Activated CD4-positive, alpha-beta T cell treated with anti-CD3 and anti-CD28 coated beads for 1 hour (primary cell): Measurements from ENCODE around the gene HNF4A.
A peak's percentile ranks its signal among the peaks of the same experiment; 100 is the strongest.
"Not testable (repeated sequence)": the region's sequence is repeated elsewhere in the genome, so short reads cannot be mapped to it uniquely, and the experiment has no call there.

Experiments used
- DNase-seq: peaks from one replicate; pipeline ENCODE4 v3.0.0-alpha.2; 2020

The HNF4A gene

DNA sequence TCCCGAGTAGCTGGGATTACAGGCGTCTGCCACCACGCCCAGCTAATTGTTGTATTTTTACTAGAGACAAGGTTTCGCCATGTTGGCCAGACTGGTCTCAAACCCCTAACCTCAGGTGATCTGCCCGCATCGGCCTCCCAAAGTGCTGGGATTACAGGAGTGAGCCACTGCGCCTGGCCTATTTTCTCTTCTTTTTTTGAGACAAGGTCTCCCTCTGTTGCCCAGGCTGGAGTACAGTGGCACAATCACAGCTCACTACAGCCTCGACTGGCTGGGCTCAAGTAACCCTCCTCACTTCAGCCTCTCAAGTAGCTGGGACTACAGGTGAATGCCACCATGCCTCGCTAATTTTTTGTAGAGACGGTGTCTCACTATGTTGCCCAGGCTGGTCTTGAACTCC, 9.6 kb upstream of the HNF4A start:
- not testable (repeated sequence) for DNase-seq

DNA sequence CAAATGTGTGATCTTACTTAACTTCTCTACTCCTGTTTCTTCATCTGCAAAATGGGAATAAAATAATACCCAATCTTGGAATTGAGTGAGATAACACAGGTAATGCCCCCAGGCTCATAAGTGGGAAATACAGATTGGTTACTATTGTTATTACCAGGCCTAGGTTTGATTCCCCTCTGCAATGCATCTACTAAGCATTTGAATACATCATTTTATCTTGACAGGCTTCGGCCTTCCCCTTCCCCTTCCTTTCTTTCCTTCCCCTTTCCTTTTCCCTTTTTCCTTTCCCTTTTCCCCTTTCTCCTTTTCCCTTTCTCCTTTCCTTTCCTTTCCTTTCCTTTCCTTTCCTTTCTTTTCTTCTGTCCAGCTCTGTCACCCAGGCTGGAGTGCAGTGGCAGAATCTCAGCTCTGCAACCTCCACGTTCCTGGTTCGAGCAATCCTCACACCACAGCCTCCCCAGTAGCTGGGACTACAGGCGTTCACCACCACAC, 7.3 kb upstream of the HNF4A start:
- no peak for DNase-seq

DNA sequence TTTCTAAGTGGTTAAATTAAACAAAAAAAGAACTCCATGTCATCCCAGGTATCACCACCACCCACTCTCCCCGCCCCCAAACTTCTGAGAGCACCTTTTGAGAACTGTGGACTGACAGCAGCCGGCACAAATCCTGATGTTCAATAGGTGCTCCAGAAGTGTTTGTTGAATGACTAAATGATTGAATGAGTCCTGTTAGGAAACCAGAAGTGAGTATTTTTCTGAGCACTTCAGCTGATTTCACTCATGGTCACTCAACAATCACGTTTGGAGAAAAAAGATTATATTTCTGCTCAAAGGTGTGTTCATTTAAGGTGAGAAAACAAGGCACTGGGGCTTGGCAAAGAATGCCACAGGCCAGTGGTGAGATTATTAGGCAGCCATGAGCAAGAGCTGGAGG, 6.2 kb upstream of the HNF4A start:
- no peak for DNase-seq

DNA sequence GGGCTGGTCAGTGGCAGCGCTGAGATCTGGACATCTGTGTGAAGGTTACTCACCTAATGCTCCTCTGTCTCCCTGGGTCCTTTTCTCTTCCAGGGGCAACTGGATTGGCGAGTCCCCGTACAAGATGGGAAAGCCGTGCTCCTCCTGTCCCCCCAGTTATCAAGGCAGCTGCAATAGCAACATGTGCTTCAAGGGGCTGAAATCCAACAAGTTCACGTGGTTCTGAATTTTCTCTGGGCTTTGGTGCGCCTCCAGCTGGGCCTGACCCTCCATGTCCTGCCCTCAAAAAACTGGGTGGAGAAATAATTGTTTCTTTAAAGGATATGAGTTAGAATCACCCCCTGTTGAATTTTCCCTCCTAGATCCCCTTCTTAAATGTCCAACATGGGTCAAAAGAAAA, 4.9 kb upstream of the HNF4A start:
- DNase-seq, result no peak

DNA sequence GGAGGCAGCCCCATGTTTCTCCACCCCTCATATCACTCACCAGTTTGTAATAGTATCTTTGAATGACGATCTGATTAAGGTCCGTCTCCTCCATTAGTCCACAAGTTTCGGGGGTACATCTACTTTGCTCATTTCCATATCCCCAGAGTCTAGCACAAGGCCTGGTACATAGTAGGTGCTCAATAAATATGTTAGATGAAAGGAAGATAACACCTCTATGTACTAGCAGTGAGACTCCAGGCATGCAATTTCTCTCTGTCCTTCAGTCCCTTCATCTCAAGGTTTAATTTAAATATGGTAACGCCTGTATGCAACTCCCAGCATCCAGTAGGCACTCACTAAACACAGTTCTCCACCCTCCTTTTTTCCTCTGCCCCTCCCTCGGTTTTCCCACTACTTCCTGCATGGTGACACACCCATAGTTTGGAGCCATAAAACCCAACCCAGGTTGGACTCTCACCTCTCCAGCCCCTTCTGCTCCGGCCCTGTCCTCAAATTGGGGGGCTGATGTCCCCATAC, 461 bp upstream of the HNF4A start:
- DNase-seq, result no peak

DNA sequence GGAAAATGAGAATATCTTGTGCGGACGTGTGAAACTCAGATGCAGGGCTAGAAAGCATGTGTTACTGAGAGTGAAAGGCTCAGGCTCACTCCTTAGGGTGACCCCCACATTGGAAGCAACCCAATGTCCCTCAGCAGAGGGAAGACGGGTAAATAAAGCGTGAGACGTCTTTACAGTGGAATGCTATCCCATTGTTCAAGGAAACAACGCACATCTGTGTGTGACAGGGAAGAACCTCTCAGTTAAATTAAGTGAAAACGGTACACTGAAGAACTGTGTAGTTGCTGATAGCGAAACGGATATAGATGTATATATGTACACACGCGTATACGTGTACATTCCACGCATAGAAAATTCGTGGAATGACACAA, 839 bp downstream of the HNF4A start:
- no peak for DNase-seq

DNA sequence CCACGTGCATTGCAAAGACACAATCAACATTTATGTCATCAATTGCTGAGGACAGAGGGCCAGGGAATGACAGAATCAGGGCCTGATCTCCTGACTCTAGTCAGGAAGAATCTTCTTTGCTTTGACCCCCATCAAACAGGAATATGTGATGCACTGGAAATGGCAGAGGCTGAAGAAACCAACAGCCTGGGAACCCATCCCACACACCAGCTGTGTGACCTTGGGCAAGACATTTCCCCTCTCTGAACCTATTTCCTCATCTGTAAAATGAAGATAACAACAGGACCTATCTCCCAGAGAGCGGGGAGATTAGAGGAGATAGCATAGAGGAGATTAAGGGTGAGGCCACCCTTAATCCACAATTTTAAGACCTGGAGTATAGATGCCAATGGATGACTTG, 1.5 kb downstream of the HNF4A start:
- no peak for DNase-seq

DNA sequence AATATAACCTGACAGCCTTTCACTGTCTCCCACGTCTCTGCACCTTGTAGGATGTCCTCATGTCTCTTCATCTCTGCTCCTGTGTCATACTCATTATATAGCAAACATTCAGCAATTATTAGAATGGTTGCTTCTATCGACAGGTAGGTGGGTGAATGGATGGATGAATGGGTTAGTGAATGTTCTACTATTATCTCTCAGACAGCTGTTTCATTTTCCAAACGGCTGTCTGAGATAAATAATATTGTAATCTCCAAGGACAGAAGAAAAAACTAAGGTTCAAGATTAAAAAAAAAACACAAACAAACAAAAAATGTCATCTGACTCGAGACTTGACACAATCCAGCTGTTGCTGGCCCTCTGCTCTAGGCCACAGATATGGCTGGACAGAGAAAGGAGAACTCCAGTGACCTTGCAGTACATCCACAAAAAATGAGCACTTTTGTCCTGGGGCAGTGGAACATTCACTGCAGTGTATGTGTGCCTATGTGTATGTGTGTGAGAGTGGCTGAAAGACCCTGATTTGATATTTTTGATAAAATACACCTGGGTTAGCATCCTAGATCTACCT, 2.1 kb downstream of the HNF4A start:
- no peak for DNase-seq

DNA sequence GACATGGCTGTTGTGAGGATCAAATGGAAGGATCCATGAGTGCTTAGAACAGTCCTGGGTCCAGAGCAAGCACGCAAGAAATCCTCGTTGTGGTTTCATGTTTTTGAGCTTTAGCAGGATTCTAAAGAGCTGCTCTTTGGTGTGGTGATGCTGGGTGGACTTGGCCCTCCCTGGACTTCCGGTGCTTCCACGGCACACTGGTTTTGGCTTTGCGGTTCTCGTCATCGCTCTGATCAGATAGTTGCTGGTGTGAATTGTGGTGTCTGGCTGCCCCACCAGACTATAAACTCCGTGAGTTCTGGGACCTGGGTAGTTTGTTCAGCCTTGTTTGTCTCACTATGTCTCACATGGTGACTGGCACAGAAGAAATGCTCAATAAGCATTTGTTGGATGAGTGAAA, 3.3 kb downstream of the HNF4A start:
- DNase-seq, result no peak

DNA sequence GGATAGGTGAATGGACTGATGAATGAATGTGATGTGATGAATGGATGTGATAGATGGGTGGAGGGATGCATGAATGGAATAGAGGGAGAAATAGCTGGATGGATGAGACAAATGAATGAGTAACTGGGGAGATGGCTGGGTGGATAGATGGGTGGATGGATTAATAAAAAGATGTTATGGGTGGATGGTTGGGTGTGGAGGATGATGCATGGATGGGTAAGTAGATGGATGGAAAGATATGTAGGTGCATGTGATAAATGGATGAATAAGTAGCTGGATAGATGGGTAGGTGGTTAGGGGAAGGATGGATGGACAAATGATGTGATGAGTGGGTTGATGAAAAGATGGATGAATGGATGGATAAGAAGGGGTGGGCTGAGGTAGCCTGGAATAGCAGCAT, 4.7 kb downstream of the HNF4A start:
- DNase-seq, result no peak

DNA sequence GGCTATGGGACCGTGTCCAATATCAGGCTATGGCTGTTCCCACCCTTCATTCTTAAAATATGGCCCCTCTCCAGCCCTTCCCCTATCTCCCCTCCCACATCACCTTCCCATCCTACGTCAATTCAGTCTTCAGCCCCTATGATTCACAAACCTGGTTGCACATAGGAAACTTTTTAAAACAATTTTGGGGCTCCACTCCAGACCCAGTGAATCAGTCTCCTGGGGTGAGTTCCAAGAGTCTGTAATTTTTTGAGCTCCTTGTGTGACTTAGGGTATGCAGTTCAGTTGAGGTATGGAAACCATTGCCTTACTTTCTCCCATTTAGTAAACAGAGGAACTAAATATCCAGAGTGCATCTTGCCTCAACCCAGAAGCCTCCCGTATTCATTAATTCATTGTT, 5.5 kb downstream of the HNF4A start:
- DNase-seq, result no peak

DNA sequence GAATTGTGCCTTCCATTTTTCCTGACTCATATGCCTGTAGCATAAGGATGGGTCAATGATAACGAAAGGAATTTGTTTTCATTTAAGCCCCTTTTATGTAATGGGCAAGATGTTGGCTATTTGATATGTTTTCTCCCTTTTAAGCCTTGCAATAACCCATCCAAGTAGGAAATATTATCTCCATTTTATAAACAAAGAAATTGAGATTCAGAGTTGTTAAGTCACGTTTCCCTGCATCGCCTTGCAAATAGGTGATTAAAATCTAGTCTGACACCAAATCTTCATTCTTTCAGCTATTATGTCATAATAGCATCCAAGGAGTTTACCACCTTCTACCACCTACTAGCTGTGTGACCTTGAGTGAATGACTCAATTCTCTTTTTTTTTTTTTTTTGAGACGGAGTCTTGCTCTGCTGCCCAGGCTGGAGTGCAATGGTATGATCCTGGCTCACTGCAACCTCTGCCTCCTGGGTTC, 7.0 kb downstream of the HNF4A start:
- no peak for DNase-seq

DNA sequence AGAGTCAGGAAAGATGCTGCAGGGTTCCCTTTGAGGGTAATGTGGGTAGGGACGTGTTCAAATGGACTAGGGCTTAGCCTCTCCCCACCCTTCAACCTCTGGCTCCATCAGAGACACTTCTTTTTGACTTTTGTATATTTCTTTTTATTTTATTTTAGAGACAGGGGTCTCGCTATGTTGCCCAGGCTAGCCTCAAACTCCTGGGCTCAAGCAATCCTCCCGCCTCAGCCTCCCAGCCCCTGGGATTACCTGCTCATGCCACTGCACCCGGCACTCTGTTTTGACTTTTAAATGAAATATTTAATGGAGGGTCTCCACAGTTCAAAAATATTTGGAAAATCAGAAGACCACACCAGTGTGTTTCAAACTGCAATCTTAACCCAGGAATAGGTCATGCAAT, 8.6 kb downstream of the HNF4A start:
- no peak for DNase-seq

DNA sequence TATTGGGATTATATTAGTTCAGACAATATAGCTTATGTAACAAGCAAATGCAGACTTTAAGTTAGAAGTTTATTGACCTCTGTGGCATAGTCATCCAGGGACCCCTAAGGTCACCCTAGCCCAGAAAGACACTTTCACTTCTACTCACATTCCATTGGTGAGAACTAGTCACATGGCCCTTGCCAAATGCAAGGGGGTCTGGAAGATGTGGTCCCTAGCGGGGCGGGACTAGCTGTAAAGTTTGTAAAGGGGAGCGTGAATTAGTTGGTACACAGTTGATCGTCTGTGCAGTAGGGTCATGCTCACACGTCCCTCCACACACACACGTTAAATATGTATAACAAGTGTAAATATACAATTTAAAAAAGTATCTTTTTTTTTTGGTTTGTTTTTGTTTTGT, 9.3 kb downstream of the HNF4A start:
- DNase-seq, result no peak

DNA sequence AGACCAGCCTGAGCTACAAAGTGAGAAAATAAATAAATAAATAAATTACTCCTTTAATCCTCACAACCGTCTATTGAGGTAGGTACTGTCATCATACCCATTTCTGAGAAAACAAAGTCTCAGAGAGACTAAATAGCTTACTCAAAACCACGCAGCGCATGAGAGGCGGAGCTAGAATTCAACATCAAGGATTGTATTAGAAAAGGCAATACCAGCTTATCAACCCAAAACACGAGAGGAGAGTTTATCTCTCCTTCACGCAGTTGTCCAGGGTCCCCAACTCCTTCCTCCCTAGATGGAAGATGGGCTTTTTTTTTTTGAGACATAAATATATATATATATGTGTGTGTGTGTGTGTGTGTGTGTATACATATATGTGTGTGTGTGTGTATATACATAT, 12.2 kb downstream of the HNF4A start:
- DNase-seq, result no peak

DNA sequence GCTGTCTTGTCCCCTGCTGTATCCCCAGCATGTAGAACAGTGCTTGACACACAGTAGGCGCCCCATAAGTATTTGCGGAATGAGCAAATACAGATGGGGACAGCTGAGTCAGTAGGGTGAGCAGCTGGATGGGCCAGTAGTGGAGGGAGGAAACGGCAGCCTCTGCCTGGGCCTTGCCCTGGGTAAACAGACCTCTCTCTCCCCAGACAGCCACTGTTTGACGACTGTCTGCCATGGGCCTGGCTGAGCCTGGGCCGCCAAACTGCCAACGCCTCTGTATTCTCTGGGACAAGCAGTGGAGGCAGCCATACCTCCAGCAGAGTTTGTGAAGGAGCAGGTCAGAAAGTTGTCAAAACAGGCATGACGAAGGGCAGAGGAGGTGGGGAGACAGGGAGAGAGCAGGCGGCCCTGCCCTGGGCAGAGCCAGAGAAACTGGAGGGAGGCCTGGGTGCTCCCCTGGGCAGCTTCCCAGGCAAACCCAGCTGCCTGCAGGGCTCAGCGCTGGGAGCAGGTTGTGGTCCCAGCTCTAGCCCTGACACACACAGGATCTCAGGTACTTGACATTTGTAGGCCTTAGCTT, 15.2 kb downstream of the HNF4A start:
- no peak for DNase-seq

DNA sequence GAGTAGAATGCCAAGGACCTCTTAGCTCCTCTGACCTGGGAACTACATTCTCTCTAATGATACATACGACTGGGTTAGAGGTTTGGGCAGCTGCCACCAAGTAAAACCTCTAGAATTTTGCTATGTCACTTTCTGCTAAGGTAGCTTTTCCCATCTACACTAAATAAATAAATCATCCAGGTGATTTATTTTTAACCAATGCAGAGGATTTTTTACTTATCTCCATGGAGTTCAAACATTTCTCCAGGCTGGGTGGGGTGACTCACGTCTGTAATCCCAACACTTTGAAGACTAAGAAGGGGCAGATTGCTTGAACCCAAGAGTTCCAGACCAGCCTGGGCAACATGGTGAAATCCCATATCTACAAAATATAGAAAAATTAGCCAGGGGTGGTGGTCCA, 27.1 kb downstream of the HNF4A start:
- DNase-seq, result no peak

DNA sequence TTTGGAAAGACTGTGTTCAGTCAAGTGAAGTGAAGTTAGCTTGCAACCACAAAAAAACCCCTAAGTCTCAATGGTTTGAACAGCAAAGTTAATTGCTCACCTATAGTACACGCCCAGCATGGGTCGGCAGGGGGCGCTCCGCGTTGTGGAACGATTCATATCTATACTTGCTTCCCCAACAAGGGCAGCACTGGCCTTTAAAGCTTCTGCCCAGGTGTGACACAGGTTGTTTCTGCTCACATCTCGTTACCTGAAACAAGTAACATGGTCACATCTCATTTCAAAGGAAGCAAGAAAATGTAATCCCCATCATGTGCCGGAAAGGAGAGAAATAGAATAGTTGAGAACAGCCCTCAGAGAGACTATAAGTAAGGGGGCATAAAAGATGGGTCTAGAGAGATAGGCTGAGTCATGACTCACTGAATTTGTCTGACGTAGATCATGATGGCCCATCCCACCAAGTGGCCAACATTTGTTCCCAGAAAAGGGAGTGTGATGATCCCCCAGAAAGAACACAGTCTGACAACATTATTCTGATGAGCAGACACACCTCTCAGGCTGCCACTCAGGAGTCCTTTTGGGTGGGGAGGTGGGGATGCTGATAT, 29.0 kb downstream of the HNF4A start:
- DNase-seq, result peak; percentile 72

DNA sequence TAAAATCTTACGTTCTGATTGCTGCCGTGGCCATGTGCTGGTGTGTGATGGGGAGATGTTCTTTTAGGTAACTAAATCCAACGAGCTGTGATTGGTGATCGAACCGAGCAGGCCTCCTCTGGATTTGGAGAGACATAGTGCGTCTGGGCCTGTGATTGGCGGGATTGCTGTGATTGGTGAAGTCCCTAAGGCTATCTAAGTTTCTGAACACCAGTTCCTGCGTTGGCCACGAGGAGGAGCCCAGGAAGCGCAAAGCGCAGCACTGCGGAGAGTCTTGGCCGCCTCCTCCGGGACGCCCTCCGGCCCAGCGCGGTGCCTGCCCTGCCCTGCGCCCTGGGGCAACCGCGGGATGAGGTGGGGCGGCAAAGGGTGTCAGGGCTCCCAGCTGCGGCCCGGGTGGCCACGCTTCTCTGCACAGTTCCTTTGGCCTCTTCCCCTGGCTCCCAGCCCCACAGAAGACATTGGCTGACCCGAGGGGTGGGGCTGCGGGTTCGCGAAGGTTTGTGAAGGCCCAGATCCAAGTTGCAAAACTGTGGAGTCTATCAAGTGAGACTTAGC, 33.0 kb downstream of the HNF4A start:
- peak; percentile 44 for DNase-seq

DNA sequence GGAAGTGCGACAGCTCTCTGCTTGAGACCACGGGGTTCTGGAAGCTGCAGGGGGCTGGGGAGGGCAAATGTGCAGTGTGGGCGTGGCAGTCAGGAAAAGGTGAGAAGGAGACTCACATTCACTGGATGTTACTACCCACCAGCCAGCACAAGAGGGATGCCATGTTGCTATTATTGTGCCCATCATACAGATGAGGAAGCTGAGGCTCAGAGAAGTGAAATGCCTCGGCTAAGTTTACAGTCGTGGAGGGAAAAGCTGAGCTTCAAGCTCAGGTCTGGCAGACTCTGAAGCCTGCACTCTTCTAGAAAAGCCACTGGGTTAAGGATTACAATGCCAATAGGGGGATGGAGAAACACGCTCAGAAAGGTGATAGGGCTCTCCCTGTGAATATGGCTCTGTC, 34.4 kb downstream of the HNF4A start:
- DNase-seq, result no peak

DNA sequence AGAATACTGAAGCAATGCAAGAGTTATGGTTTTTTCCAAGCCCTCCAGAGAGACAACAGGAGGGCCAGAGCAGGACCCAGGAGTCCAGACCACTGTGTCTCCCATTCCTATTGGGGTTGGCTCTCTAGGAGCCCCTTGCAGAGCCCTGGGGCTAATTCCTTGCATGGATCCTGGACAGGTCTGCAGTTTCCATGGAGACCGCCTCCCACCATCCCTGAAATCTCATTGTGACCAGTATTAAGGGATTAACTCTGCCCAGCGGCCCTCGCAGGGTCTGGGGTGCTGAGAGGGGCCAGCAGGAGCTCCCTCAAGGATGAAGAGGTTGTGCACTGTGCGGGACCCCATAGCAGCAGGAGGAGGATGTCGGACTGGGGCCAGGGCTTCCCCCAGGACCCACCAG, 34.8 kb downstream of the HNF4A start:
- no peak for DNase-seq

DNA sequence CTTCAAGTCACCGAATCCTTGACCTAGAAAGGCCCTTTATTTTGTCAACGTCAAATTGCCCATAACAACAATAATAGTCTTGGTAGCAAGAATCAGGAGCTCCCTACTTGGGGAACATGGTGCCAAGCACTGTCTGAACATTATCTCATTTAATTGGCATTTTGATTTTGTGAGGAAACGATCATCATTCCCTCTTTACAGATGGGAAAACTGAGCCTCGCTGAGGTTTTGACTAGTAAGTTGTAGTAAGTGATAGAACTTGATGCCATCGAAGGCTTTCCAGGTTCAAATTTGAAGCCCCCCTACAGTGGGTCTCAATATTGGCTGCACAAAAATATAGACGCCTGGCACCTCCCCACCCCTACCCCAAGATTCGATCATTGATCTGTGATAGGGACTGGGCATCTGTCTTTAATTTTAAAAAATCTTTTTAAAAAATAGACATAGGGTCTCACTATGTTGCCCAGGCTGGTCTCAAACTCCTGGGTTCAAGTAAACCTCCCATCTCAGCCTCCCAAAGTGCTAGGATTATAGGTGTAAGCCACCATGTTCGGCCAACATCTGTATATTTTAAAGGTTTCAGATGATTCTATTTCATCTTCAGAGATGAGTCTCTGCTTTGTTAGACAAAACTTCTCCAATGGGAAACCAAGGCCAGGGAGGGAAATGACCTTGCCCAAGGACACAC, 36.7 kb downstream of the HNF4A start:
- DNase-seq, result no peak

DNA sequence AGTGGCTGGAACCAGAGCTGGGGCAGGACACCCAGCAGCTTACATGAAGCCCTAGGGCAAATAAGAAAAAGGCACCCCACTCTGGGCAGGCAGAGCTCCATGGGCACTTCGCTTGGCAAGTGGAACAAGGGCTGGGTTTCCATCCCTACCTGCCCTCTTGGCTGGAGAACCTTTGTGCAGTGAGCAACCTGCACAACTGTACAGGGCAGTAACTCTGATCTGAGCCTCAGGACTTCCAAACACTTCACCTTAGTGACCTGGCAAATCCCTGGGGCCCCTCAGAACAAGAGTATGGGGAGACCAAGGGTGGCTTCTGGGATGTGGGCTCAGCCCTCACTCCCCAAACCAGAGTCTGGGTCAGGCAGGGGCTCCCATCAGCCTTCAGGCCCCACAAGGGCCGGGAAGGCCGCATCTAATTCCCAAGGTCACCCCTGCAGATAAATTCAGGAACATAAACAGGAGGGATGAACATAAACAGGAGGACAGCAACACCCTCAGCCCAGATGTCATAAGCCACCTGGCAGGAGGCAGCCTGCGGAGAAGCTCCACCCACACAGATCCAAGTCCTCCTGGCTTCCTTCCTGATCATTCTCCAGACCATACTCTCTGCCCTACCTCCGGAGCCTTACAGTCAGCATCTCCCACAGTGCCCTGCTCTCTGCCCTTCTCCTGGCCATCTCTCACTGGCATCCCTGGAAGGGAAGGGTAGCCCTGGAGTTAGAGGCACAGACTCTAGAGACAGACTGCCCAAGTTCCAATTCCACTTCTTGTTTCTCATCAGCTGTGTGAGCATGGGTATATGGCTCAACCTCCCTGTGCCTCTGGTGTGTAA, 37.5 kb downstream of the HNF4A start:
- no peak for DNase-seq
